Pulmonary artery endothelial cell (primary cell): ENCODE measurements around the gene HOXD4. TPM values are rescaled to one million over a fixed set of nuclear protein-coding genes. Genes with fewer than 3 reads are reported as not detected.

Source experiments
- DNase-seq: peaks from one replicate; pipeline ENCODE4 v3.0.0-alpha.2; 2011; ENCODE audit warnings: low read depth, low spot score
- total RNA-seq: library from RNA; depleted of rRNA; stranded (reverse); fragments of >200 nt; gene quantifications from 2 replicates; pipeline ENCODE4 v1.2.3, GENCODE V29; 2014

HOXD4 gene
- total RNA-seq, 1 donor from 2014 or later = not detected

DNA sequence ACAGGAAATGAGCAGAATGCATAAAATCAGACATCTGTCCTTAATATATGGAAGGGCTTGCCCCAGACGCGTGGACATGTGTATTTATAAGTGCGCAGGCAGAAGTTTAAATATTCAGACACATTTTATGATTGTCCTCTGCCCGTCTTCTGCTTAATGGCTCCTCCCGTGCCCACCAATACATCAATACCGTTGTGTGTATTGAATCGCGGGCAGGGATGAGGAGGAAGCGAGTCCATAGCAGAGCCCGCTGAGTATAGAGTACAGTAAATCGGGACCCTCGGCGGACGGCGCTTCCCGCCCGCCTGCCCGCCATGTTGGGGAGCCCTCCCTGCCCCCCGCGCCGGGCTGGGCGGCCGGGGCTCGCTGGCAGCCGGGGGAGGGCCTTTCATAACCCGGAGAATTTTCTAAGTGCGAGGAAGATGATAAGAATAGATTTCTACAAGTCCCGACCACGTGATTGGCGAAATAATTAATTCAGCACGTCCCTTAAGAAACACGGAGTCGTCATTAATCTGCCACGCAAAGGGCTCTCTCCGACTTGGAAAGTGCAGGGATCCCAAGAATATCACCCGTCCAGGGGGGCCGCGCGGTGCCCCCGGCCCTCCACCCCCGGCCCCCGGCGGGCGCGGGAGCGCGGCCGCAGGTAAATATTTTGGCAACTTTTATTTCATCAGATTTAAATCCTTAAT is 5.6 kb downstream of the HOXD4 start, which contains the start of gene HOXD3:
Gene HOXD3 (plus strand): TSS at position 501 of the 692 bp plus-strand sequence. CDS start 11,808 bp downstream, outside the sequence.
- no peak for DNase-seq

DNA sequence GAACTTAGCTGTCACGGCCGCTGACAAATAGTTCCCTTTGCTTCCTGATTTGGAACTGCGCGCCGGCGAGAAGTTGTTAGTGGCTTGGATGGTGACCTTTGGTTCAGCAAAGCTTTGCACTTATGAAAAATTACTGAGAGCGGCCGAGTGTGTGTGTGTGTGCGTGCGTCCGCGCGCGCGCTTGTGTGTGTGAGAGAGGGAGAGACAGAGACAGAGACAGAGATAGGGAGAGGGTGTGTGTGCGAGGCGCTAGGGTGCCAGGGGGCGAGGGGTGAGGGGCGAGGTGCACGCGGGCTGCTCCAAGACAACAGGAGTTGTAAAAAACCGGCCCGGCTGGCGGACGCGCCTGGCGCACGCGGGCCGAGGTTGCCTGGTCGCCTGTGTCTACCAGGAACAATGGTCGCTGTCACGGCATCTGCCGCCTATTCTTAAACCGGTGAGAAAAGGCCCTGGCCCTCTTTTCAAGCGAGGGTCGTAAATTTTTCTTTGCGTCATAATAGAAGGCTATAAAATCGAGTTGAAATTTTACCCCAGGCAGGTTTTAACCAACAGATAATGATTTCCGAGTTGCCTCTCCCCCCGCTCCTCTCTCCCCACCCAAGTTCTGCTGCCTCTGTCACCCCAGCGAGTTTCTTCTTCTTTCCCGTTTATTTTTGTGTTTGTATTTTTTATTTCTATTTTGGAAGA is 6.3 kb downstream of the HOXD4 start:
- DNase-seq = no peak

DNA sequence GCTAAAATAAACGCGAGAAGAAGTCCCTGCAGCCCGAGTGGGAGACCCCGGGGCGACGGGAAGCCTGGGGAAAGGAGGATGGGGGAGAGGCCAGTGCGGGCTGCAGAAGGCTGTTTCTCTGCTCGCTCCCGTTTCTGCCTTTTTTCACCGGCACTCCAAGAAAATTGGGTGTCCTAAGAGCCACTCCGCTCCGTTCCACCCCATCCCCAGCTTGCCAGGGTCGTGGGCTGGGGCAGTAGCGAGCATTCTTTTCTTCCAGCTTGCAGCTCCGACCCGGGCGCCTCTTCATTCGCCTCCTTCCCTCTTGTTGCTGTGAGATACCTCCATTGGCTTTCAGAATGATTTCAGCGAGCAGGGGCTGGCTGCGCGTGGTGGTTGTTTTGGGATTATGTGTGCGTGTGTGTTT is 6.8 kb downstream of the HOXD4 start:
- no peak for DNase-seq

DNA sequence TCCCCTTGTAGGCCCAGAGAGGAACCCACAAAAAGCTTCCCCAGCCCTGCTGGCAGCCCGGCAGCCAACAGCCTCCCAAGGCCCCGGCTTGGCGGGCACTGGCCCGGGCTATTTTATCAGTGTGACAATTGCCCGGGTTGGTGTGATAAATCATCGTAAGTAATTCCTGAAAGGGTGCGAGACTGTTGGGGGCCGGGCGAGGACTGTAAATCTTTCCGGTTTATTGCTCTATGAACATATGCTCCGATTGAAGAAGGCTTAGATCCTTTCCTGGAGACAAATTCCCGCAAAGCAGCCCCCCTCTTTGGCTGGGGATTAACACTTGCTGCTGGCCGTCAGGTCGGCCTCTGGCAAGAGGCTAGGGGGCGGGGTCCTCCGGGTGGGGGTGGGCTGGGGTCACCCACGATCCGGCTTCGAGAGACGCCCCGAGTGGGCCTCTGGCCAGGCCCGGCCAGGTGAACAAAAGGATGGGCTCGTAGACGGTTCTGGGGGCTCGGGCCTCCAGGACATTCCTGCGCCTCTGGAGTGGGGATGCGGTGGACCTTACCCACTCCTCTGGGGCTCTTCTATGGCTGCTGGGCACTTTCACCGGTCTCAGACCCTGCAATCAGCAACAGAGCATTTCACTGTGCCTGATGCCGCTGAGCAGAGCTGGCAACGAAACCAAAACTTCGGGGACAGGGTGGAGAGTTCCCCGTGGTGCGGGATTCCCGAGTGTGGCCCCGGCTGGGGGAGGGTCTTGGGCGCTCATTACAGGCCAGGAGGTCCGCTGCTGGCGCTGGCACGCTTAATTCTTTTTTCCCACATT is 7.7 kb downstream of the HOXD4 start:
- DNase-seq = no peak

DNA sequence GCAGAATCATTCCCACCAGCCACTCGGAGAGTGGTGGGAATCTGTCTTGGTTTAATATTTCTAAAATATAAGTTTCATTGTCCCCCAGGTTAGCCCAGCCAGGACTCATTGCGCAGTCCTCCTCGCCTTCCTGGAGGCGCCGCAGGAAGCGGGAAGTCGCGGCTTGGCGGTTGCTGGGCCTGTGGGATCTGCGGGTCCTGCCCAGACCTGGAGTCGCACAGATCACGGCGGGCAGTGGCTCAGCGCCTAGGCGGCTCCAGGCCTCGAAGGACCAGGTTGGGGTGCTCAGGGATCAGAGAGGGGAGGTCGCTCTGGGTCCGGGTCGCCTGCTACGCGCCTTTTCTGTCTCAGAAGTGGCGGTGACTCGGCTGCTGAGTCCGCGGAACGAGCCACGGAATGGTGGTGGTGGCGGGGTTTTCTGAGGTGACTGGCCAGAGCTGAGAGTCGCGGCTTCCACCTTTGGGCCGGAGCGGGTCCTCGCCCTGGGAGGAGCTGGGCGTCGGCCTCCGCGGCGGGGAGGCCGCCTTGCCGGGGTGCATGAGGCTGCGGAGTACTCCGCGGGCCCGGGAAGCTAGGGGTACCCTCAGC is 8.4 kb downstream of the HOXD4 start:
- no peak for DNase-seq

DNA sequence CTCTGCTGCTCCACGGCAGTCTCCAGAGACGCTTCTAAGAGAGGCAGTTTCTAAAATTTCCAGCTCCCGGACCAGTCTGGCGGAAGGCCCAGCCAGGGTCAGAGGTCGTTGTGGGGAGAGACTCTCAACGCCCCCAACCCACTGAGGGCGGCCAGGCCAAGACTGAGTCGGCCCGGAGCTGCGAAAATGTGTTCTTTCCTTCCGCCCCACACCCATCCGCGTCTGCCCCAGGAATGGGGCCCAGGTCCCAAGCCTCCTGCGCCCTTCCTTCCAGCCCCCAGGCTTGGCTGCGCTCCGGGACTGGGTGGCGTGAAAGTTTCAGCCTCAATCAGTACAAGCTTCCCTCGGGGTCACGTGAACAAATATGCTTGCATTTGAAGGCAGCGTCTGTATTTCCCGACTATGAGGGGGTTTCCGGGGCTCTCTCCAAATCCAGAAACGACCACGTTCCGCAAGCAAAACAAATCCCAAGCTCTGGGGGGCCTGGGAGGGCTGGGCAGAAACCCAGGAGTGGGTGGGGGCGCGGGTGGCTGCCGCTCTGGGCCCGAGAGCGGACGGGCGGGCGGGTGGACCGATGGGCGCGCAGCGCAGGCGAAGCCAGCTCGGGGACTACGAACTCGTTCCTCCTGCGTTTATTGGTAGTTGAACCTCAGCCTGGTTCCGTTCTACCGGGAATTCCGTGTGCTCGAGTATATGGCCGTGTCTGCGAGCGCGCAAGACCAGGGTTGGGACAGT is 9.1 kb downstream of the HOXD4 start:
- DNase-seq = no peak

DNA sequence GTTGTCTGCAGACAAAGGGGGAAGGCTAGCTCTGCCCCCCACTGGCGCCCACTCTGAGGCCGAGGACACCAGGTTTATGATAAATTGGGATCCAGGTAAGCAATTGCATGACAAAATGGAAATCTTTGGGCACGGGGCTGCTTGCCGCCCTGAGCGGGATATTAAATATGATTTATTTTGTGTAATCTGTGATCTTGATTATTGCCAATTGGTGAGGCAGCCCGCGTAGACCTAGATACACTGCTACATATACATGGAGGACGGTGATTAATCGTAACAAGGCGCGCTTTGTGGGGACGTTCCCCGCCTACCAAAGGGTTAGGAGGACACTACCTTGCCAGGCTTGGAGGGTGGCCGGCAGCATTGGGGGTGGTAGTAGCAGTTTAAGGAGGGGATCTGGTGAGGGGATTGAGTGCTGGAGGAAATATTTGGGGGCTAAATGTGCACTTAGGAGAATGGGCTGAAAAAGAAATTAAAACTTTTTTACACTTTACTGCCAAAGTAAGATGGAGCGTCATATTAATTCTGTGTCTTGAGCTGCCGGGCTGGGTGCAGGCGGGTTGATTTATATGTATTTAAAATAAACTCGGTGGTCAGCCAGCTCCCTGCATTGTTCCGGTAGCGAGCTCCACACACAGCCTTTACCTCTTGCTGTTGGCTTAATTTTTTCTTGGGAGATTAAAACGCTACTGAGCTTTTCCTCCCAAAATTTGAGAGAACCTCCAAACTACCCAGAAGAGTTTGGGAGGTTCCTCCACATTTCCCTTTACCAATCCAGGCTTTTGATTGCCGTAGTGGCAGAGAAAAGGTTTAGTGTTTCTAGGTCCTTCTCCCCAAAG is 9.9 kb downstream of the HOXD4 start:
- no peak for DNase-seq

DNA sequence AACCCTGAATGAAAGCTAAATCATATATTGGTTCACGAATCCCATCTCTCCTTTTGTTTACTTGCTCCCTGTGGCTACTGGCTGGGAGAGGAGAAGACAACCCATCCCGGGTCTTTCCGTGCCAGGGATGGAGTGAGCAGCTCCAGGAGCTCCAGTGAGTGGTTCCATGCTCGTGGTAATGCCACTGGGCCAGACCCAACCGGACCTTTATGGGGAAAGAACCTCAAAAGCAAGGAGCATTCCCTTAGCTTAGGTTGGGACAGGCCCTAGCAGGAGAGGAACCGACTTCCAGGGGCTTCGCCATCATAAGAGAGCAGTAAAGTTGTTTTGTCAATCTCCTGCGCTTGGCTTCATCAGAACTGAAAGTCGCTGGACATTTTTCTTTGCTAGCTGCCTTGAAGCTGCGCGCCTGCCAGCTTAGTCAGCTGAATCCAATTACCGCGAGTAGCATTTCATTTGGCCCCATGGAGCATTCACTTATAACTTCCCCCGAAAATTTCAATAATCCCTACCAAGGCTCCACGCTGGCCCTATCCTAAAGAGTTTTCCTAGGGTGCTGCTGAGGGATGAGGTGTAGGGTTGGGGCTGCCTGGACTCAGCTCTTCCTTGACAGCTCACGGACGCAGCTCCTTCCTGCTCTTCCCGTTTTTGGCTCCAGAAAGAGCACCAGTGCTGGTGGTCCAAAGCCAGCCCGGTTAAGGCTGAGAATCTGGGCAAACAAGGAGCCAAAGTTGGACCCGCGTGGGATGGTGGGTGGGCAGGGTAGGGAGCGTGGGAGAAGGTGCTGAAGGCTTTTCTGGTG is 10.7 kb downstream of the HOXD4 start:
- no peak for DNase-seq

DNA sequence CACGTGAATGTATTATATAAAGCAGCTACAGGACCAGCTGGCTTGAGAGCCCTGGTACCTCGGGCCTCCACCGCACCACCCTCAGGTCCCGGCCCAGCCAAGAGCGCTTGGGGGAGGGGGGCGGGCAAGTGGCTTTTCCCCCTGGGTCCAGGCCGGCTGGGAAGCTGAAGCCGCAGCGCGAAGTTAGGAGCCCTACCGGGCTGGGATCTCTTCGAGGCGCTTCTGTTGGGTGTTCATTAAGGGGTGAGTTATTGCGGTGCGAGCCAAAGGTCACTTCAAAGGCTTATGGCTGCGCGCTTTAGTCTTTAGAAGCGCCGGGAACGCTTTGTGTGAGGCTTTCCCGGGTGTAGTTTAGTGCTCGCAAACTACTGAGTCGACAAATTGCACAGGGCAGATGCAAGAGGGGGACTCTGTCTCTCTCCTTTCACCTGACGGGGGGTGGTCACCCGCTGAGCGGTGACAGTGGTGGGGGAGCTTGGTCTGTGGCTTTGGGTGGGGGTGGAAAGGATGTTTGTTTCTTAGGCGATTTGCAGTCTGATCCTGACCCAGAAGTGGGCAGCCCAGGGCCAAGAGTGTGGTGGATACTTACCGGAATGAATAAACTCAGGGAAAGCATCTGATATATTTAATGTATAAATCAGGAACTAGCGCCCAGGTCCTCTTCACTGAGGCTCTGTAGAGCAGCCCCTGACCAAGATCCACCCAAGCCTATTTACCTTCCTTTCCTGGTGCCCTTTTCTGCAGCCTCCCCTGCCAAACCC is 11.7 kb downstream of the HOXD4 start:
- no peak for DNase-seq

DNA sequence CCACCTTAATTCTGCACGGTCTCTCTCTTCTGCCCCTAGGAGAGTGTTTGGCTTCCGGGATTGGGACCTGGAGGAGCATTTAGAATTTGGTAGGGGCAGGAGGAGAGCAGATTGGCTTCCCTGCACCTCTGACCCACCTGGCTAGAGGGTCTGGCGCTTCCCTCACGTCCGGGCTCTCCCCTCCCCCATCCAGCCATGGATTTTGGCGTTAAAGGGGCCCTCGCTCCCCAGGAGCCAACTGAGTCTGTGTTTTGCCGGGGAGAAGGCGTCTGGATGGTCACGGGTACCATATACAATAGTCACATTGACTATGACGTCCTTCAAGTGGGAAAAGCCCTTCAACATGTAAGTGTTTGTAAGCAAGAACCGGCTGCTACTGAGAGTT is 12.3 kb downstream of the HOXD4 start:
- DNase-seq = no peak

DNA sequence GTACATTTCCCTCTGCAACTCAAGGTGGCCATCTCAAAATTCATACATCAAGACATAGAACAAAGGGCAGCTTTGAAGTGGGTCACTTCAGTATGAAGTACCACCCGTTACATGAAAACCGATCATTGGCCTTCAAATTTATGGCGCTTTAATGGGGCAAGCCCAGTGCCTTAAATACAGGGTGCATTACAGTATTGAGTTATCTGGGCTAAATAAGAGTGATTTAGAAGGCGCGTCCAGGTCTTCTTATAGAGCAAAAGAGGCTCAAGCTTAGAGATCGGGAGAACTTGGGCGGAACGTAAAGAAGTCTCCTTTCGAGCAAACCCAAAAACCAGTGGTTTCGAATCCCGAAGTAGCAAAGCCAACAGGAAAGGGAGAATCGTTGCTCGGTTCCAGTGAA is 12.9 kb downstream of the HOXD4 start:
- DNase-seq = no peak

DNA sequence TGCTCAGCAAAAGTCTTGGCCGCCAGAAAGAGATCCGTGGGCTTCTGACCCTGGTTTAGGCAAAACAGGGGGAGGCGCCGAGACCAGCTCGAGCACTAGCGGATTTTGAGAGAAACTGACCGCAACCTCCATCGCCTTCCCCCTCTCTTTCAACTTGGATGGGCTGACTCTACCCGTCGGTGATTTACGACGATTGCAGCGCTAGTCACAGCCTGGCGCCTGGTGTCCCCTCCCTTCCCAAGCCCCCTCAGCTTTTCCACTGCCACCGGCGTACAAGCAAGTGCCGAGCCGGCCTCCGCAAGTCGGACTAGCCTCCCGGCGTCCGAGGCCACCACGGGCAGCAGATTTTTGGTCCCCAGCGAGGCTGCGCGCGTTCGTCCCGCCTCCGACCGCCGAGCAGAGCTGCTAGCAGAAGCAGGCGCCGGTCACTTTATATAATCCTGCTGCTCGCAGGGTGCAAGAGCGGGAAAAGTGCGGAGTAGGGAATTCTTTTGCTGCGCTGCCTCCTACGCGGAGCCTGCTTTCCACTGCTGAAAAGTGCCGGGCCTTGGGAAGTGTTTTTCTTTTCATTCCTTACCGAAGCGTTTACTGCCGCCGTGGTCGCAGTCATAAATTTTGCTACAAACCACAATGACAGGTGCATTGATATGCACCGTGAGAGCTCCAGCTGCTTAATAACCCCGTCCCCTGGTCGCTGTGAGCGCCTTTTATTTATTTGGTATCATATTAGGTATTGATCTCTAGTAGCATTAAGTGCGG is 13.4 kb downstream of the HOXD4 start:
- DNase-seq = no peak

DNA sequence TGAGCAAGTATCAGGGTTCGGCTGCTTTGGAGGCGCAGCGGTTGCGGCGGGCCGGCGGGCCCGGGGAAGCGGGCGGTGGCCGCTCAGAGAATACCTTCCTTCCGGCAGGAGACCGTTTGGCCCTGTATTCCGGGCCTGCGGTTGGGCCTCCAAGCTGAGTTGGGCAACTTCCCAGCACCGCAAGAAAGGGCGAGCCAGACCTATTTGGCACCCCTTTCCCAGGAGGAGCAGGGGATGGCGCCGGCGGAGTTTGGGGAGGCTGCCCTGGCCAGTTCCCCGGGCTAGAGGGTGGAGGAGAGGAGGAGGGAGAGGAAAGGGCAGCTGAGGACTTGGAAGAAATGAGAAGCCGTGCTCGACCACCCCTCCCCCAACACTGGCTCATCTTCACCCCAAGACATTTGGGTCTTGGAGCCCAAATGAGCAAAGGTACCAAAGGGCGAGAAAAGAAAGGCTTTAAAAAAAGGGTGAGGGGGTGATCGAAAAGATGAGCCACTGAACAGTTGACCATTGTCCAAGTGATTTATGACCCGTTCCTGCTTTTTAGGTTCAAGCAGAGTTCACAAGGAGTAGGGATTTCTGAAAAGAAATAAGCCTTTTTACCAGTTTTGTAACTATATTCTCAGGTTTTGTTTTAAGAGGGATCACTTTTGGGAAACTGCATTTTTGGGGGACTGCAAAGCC is 14.2 kb downstream of the HOXD4 start:
- DNase-seq = no peak

DNA sequence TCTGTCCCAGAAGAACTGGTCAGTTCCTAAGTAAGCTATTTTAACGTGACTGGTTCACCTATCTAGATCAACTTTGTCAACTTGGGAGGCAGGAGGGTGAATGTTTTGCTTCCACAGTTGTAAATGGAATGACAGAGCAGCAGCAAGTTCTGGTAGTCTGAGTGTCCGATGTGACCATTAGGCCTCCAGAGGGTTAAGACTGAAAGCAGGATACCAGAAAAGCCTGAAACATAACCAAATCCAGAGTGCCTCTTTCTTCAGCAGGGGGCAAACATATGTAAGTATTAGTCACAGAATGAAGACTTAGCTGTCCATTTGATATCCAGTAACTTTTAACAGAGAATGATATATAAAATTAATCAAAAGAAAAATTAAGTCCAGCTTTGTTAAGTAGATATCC is 14.9 kb downstream of the HOXD4 start:
- DNase-seq = no peak

DNA sequence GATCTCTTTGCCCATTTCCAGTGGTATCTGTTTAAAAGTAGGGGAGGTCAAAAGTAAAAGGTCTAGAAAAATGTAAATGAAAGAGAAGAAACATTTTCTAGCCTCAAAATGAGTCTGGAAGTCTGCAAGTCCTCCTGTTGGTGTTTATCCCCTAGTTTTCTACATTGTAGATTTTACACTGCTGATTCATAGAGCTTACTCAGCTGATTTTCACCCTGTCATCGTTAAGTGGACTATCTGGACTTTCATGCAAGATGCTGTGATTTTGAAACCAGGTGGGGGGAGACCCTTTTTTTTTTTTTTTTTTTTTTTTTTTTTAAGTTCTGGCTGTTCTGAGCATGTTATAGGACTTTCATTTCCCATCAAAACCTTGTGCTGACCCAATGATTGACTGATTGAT is 16.0 kb downstream of the HOXD4 start:
- DNase-seq = no peak

DNA sequence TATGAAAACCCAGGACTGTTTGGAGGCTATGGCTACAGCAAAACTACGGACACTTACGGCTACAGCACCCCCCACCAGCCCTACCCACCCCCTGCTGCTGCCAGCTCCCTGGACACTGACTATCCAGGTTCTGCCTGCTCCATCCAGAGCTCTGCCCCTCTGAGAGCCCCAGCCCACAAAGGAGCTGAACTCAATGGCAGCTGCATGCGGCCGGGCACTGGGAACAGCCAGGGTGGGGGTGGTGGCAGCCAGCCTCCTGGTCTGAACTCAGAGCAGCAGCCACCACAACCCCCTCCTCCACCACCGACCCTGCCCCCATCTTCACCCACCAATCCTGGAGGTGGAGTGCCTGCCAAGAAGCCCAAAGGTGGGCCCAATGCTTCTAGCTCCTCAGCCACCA is 17.8 kb downstream of the HOXD4 start:
- DNase-seq = no peak

DNA sequence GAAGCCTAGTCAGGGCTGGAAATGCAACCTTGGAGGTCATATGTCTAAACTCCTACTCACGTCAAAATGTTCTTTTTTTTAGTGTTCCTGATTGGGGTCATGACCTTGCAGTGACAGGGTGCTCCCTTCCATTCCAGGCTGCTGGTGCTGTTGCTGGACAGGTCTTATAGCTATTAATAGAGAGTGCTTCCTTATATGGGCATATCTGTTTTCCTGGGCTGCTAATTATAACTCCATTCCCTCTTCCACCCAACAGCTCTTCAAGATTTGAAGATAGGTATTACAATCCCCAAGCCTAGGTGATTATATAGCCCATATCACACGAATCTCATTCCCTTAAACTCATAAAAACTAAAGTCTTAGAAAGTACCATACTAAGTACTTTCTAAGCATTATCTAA is 18.4 kb downstream of the HOXD4 start:
- no peak for DNase-seq
